SK-N-SH (cell line): ENCODE measurements around the gene ORMDL3.

Experiments
- MXI1 ChIP-seq: IDR thresholded peaks from 2 replicates; pipeline ENCODE4 v1.6.1; 2012; ENCODE audit warnings: mild to moderate bottlenecking, low read depth, low read length, improper control_type of control experiment
- RAD21 ChIP-seq: IDR thresholded peaks from 2 replicates; pipeline ENCODE4 v1.6.1; 2012; ENCODE audit warnings: mild to moderate bottlenecking, low read length
- TF ChIP-seq, protein P1 (sequence below): fragments of 200-600 bp; sonication (generic); IDR thresholded peaks from 2 replicates; pipeline ENCODE4 v1.6.1; 2017; ENCODE audit warnings: antibody characterized with exemption, mild to moderate bottlenecking, moderate library complexity

DNA sequence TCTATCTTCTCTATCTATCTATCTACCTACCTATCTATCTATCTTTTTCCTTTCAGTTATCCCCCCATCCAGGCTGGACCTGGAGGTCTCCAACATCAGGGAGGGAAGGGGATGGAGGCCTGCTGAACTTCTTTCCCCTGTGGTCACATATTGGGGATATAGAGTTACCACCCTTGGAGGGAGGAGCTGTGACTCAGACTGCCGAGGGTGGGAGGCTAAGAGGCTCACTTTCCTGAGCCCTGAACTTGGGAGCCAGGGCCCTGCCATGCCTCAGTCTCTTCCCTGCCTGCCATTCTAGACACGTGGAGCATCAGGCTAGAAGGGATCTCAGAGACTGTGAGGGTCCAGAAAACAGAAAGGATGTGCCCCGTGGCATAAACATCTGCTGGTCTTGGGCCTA is 8.5 kb upstream of the ORMDL3 start:
- TF ChIP-seq, protein P1, sequence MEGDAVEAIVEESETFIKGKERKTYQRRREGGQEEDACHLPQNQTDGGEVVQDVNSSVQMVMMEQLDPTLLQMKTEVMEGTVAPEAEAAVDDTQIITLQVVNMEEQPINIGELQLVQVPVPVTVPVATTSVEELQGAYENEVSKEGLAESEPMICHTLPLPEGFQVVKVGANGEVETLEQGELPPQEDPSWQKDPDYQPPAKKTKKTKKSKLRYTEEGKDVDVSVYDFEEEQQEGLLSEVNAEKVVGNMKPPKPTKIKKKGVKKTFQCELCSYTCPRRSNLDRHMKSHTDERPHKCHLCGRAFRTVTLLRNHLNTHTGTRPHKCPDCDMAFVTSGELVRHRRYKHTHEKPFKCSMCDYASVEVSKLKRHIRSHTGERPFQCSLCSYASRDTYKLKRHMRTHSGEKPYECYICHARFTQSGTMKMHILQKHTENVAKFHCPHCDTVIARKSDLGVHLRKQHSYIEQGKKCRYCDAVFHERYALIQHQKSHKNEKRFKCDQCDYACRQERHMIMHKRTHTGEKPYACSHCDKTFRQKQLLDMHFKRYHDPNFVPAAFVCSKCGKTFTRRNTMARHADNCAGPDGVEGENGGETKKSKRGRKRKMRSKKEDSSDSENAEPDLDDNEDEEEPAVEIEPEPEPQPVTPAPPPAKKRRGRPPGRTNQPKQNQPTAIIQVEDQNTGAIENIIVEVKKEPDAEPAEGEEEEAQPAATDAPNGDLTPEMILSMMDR = no peak
- TF ChIP-seq MXI1 (no peak), RAD21 (no peak)
